ENCODE measurements around the gene MEGF10.
A peak's percentile ranks its signal among the peaks of the same experiment; 100 is the strongest.
"Not testable (repeated sequence)": the region's sequence is repeated elsewhere in the genome, so short reads cannot be mapped to it uniquely, and the experiment has no call there.

Gene MEGF10

DNA sequence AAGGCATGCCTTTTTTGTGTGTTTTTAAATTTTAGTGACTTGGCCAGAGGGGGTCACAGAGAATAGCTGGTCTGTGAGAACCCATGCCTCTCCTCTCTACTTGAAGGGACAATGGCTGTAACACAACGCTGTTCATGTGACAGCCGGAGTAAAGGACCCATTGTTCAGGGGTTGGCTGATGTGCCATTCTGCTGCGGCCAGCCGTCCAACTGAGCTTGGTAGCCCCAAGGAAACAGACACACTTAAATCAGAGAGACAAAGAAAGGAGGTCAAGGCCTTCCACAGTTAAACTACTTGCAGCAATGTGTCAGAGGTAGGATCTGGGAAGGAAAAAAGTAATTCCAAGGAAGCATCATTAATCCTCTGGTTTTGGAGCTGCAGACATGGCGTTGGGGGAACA, 8.1 kb downstream of the MEGF10 start:
- DNase-seq = no peak

- no peak for DNase-seq
These were observed 9.1 kb downstream of the MEGF10 start for GRCh38 chr5:127299678-127300077.

- DNase-seq = no peak
These were observed 11.9 kb downstream of the MEGF10 start for GRCh38 chr5:127302509-127302908.

DNA sequence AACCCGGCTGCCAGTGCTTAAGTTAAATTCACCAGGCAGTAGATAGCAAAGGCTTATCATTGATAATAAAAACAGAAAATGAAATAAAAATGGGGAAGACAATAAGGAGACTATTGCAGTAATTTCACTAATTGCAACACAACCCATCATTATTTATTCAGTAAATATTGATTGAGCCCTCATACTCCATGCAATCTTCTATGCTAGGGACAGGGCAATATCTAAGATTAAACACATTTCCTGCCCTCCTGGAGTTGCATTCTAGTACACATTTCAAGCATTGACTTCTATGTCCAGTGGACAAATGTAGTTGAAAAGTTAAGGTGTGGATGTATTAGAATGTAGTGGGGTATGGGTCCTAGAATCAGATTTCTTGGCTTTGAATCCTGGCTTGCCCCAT, 12.8 kb downstream of the MEGF10 start:
- DNase-seq = no peak

DNA sequence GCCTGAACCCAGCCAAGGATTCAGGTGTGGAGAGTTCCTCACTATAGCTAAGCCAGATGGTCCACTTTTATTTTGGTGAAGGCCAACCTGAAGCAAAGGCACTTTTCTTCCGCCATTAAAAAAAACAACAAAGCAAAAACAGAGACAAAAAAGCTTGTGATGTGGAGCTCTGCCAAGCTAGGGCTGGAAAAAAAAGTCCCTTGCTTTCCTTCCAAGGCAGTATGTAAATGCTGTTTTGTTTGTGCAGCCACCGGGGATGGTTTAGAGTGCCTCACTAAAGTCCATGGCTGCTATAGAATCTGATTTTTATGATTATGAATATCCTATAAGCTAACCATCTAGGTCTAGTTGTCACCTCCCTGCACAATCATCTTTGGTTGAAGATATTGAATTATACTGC, 14.9 kb downstream of the MEGF10 start:
- DNase-seq = no peak

DNA sequence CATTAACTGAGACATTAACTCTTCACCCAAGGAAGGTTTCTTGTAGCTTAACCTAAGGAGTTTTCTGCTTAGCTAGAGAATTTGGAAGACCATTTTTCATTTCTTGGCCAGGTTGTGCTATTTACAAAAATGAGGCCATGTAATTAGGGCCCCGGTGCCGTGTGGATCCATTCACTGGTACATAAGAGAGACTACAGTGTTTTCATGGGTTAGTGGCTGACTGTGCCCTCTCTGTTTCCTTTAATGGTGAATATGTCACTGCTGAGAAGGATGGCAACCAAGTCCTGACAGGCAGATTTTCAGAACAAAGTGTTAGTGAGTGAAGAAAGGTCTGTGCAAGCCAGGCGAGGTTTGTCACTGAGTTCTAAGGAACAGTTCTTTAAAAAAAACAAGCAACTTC, 15.4 kb downstream of the MEGF10 start:
- DNase-seq = no peak

DNA sequence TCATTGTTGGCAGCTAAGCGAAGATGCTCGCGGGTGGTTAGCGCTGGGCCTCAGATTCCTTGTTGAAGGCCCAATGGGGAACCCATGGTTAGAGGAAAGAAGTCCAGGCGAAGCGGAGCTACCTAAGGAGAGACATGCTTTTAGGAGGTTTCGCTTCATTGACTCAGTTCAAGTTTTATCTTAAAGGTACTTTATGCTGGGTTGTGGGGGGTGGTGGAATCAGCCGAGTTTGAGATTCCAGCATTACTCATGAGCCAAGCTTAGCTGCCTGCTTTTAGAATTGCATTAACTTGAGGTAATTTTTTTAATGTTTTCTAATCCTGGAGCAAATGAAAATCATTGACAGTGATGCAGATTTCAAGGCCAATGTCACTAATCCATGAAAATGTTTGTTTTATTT, 16.1 kb downstream of the MEGF10 start:
- DNase-seq = no peak

- DNase-seq = no peak
These were observed 17.3 kb downstream of the MEGF10 start for GRCh38 chr5:127307868-127308267.

DNA sequence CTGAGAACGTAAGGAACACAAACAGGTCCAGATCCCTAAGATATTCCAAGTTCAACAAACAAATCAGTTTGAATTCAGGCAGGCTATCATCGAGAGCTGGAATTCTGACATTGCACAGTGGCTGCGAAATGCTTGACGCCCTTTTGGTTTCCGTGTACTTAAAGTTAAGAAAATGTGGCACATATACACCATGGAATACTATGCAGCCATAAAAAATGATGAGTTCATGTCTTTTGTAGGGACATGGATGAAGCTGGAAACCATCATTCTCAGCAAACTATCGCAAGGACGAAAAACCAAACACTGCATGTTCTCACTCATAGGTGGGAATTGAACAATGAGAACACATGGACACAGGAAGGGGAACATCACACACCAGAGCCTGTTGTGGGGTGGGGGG, 17.7 kb downstream of the MEGF10 start:
- DNase-seq = not testable (repeated sequence)

GRCh38 chr5:127308945-127309344, 18.3 kb downstream of the MEGF10 start:
- DNase-seq = no peak

GRCh38 chr5:127311349-127311748, 20.8 kb downstream of the MEGF10 start:
- no peak for DNase-seq

DNA sequence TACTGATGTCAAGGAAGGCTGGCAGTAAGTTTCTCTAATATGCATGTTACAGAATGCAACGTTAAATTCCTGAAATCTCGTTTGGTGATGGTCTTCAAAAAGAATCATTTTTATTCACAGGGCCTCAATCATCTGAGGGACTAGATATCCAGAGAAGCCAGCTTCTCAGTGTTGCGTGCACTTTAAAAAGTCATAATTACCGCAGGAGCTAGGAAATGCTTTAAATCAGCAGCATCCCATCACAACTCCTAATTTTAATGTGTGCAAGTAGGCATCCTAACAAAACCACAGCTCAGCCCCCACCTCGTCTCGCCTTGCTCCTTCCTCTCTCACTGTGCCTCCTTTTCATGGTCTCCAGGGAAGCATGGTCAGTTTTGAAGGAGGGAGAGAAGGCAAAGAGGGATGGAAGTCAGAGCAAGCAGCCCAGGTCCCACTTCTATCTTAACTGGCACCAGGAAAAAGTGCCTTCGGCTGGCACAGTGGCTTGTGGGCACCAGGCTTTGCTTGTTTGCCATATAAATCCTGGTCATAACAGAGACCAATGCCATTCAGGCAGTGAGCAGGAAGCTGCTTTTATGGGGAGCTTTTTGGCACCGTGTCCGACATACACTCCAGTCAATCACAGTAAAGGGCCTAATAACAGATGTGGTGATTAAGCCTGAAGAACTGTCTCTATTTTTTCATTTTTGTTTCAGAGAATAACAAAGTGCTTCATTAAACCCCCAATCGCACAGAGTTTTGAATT, 21.4 kb downstream of the MEGF10 start:
- no peak for DNase-seq

- DNase-seq = no peak
These were observed 22.8 kb downstream of the MEGF10 start for GRCh38 chr5:127313379-127313778.

DNA sequence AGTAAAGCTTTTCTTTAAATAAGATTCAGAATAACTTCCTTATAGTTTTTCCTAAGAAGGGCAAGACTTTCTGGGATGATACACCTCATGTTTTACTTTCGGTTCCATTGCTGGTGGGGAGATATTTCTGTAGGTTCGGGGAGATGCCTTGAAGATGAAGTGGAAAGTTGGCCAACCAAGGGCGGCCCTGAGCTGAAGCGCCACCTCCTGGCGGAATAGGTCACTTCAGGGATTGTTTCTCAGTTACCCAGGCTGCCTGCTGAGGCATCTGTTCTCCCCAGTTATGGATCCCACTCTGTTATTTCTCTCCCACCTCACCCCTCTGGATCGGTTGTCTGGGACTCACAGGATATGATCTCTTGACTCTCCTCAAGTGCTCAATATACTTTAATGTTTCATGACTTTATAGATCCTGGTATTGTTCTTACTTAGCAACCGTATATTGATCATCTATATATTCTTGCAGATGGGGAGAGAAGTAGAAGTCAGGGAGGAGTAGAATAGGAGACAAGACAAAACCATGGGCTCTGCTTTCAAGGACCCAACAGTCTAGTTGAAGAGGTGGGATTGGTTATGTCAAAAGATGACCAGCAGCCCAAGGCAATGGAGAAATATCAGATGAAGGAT, 23.4 kb downstream of the MEGF10 start:
- peak; percentile 51 for DNase-seq

DNA sequence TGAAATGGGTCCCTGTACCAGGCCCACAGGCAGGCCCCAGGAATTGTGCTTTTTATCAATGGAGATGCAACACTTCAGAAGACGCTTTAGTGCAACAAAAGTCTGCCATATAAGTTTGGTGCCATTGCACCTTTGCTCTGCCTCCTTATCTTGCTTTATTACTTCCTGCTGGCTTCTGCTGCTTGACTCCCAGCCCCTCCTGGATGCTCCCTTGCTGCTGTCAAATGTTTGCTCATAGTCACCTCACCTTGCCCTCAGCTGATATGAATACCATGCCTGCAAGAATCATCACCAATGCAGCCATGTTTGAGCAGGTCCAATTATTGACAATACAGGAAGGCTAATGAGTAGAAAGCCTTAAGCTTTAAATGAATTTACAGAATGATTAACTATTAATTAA, 25.4 kb downstream of the MEGF10 start:
- no peak for DNase-seq

- DNase-seq = not testable (repeated sequence)
These were observed 26.8 kb downstream of the MEGF10 start for GRCh38 chr5:127317385-127317784.

- peak; percentile 35 for DNase-seq
These were observed 29.7 kb downstream of the MEGF10 start for GRCh38 chr5:127320032-127320965.

GRCh38 chr5:127321465-127321864, 30.9 kb downstream of the MEGF10 start:
- DNase-seq = no peak

GRCh38 chr5:127322403-127322802, 31.8 kb downstream of the MEGF10 start:
- no peak for DNase-seq

DNA sequence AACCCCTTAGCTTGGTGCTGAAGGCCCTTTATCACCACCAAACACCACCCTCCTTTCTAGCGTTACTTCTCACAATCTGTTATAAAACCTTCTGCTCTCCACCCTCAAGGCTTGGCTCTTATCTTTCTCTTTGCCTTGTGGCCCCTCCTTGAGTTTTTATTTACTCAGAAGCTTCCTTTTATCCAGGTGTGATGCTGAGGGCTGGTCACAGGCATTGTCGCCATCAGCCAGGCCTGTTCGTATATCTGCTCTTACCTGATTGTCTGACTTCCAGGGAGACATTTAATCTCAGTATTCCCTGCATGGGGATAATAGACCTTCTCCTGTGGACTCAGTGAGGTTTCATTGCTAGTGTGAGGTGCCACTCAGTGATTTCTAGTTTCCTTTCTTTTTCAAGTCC, 34.2 kb downstream of the MEGF10 start:
- DNase-seq = no peak

- no peak for DNase-seq
These were observed 35.8 kb downstream of the MEGF10 start for GRCh38 chr5:127326431-127326830.

- DNase-seq = no peak
These were observed 36.6 kb downstream of the MEGF10 start for GRCh38 chr5:127326976-127327755.

DNA sequence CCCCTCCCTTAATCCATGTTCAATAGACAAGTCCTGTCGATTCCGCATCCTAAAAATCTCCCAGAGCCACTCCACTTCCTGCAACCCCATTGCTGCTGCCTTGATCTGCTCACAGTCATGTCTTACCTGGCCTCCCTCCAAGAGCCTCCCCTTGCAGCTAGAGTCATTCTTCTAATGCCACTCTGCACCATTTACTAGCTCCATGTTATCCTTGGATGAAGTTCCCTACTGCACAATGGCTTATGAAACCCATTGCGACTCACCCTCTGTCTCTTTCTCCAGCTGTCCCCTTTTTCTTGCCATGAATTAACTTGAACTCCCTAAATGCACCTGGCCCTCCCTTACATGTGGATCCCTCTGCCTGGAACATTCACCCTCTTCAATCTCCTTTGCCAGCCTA, 39.5 kb downstream of the MEGF10 start:
- no peak for DNase-seq
